ENCODE measurements around the gene RPL23. TPM values are rescaled to one million over a fixed set of nuclear protein-coding genes. Genes with fewer than 3 reads are reported as not detected.

RPL23 gene
- total RNA-seq, 1 experiment from 2014 or later = 1,631 TPM

- no peaks in the 10 kb centered on the region for H3K9me2 ChIP-seq (ENCODE audit: insufficient read depth)
- H3K9me3 ChIP-seq (ENCODE audit: control insufficient read depth in 1 of 2, insufficient read depth in 1 of 2, low read depth in 1 of 2, low read length in 2 of 2) = no peaks in the 10 kb centered on the region
- TF ChIP-seq SP1 (IDR thresholded peaks at IDR 0.05; ENCODE audit: low read depth) (no peak), RAD21 (IDR thresholded peaks at IDR 0.05; ENCODE audit: low read depth) (no peak), CEBPB (IDR thresholded peaks at IDR 0.05; ENCODE audit: low read depth) (no peak), SIN3A (IDR thresholded peaks at IDR 0.05; ENCODE audit: low read depth) (no peak), YY1 (IDR thresholded peaks at IDR 0.05; ENCODE audit: extremely low read depth, insufficient replicate concordance, low read depth, low read length) (no peak), EZH2phosphoT487 (IDR thresholded peaks at IDR 0.05; ENCODE audit: borderline replicate concordance) (no peak), ZNF274 (IDR thresholded peaks at IDR 0.05; ENCODE audit: low read depth, low read length) (no peak), JUND (IDR thresholded peaks at IDR 0.05) (no peak), POLR2A (IDR thresholded peaks at IDR 0.05; ENCODE audit: borderline replicate concordance, extremely low read depth, insufficient read depth, insufficient read length) (no peak), MAX (IDR thresholded peaks at IDR 0.05) (no peak), POLR2AphosphoS5 (IDR thresholded peaks at IDR 0.05; ENCODE audit: low read depth, low read length) (no peak), EZH2 (IDR thresholded peaks at IDR 0.05) (no peak), SRF (IDR thresholded peaks at IDR 0.05; ENCODE audit: low read depth) (no peak), TCF7L2 (IDR thresholded peaks at IDR 0.05; ENCODE audit: borderline replicate concordance, extremely low read depth, insufficient read depth, insufficient read length) (no peak), REST (IDR thresholded peaks at IDR 0.05; ENCODE audit: low read depth) (no peak), CTCF (IDR thresholded peaks at IDR 0.05 in 2 of 3, conservative IDR thresholded peaks at IDR 0.05 in 1 of 3; ENCODE audit: borderline replicate concordance in 1 of 3, insufficient read depth in 1 of 3, low read depth in 2 of 3, low read length in 2 of 3) (no peak), ZFX (IDR thresholded peaks at IDR 0.05) (no peak), ZBTB33 (IDR thresholded peaks at IDR 0.05; ENCODE audit: extremely low read depth, insufficient replicate concordance, low read length) (no peak), CBX3 (IDR thresholded peaks at IDR 0.05; ENCODE audit: low read depth) (no peak)
- no peaks in the 10 kb centered on the region for H3K4me1 ChIP-seq (ENCODE audit: control insufficient read depth in 1 of 2, insufficient read depth in 2 of 2, low read length in 2 of 2)
- ChIA-PET RAD21 (ENCODE audit: low non-redundant PET in 1 of 2, low total read pairs in 2 of 2, uncharacterized antibody in 2 of 2, unreplicated experiment in 2 of 2) (no interaction called here), CTCF (no interaction called here), POLR2A (no interaction called here)
- H3K36me3 ChIP-seq (ENCODE audit: control insufficient read depth in 1 of 2, insufficient read depth in 2 of 2, low read length in 2 of 2) = peaks cover 29 to 37% of the 10 kb centered on the region in 2 experiments
- H3K27ac ChIP-seq (ENCODE audit: low read depth, low read length) = no peak overlapping the region
- no peak overlapping the region for H3K4me3 ChIP-seq (replicated peaks in 1 of 2; ENCODE audit: low read depth in 1 of 2, low read length in 2 of 2)
- no peaks in the 10 kb centered on the region for H4K20me1 ChIP-seq (ENCODE audit: insufficient read depth)
- no peaks in the 10 kb centered on the region for H3K27me3 ChIP-seq (ENCODE audit: insufficient read depth, low read length)
- DNase-seq (ENCODE audit: low read depth, low spot score) (no peak), ATAC-seq (no peak)
- H3K9ac ChIP-seq (ENCODE audit: low read length) = no peak overlapping the region
- no TSS peak for BruUV-seq (replicated peaks)
- H3K79me2 ChIP-seq (ENCODE audit: insufficient read depth, low read length) = peaks cover 3% of the 10 kb centered on the region; the same call in 1 of the 2 replicates
- intact Hi-C loops (cut with micrococcal nuclease) = no loop called here
- H3K4me2 ChIP-seq (ENCODE audit: low read length) = no peak overlapping the region
- H2AFZ ChIP-seq (ENCODE audit: low read depth, low read length, poor library complexity, severe bottlenecking) = no peak overlapping the region
These were observed 42.9 kb upstream of the RPL23 start for GRCh38 chr17:38896346-38896954.
